K562 (cell line): ENCODE measurements around the gene DAP. TPM values are rescaled to one million over a fixed set of nuclear protein-coding genes. Genes with fewer than 3 reads are reported as not detected.

ENCODE experiments used
- ATAC-seq: fragments of 200-7000 bp; cut with Tn5 transposase; 3 replicates; pipeline ENCODE4 v1.9.1; 2020; ENCODE audit warnings: moderate library complexity
- BruUV-seq: library from RNA; stranded (reverse); fragments of 400-500 nt; replicated peaks from 2 replicates; lab custom pipeline; 2021; lab: Mats Ljungman, UMichigan
- CTCF ChIA-PET: fragments of 300-600 bp; formaldehyde crosslinking; extraction: SDS; loops from one replicate; lab custom pipeline; 2021; ENCODE audit warnings: low intra/inter-chr PET ratio; lab: Yijun Ruan, JAX
- POLR2A ChIA-PET: fragments of 300-600, 350-650 bp; sonication (Branson Sonifier 250); formaldehyde crosslinking; extraction: SDS; loops from one replicate; lab custom pipeline; 2021; ENCODE audit warnings: antibody characterized with exemption, inconsistent platforms; lab: Yijun Ruan, JAX
- DNase-seq, 4 experiments: peaks; one replicate each; pipeline versions ENCODE4 v3.0.0 to v3.0.0-alpha.2; 2011 to 2018; ENCODE audit warnings: low spot score in 3 of 4, mixed read lengths in 3 of 4; ENCODE audit errors: extremely low read depth in 1 of 4
- FAIRE-seq: peaks from 2 replicates; lab custom pipeline; 2011; peaks lifted over from hg19 to GRCh38; lab: Jason Lieb, UNC
- H2AFZ ChIP-seq: 2 replicates; pipeline ENCODE4 v1.6.0; 2011; ENCODE audit warnings: low read depth, low read length, control low read depth, inconsistent platforms
- H3K27ac ChIP-seq: fragments of 200-600 bp; 3 replicates; pipeline ENCODE4 v1.8.0; 2011; ENCODE audit warnings: low read depth, mild to moderate bottlenecking, control low read depth, inconsistent platforms, low read length, moderate library complexity, mixed read lengths; ENCODE audit errors: extremely low read depth
- H3K27me3 ChIP-seq, 2 experiments: fragments of 300-600 bp in 1 of 2; 2 replicates in 1 of 2; 3 replicates in 1 of 2; pipeline versions ENCODE4 v1.6.0 to v1.8.0; 2011; ENCODE audit warnings: inconsistent platforms in 2 of 2, low read length in 2 of 2, mild to moderate bottlenecking in 1 of 2, mixed read lengths in 1 of 2, moderate library complexity in 1 of 2; ENCODE audit not compliant: control insufficient read depth in 2 of 2, insufficient read depth in 2 of 2
- H3K36me3 ChIP-seq: fragments of 300-600 bp; 3 replicates; pipeline ENCODE4 v1.8.0; 2011; ENCODE audit warnings: mild to moderate bottlenecking, low read length, inconsistent platforms; ENCODE audit not compliant: control insufficient read depth, insufficient read depth
- H3K4me1 ChIP-seq, 2 experiments: fragments of 200-600 bp in 1 of 2; replicated peaks in 1 of 2; 2 replicates in 1 of 2; 3 replicates in 1 of 2; pipeline versions ENCODE4 v1.5.1 to v1.8.0; 2011; ENCODE audit warnings: inconsistent platforms in 2 of 2, low read length in 2 of 2, mild to moderate bottlenecking in 1 of 2, mixed read lengths in 1 of 2, moderate library complexity in 1 of 2; ENCODE audit not compliant: control insufficient read depth in 2 of 2, insufficient read depth in 2 of 2
- H3K4me2 ChIP-seq: 2 replicates; pipeline ENCODE4 v1.6.1; 2011; ENCODE audit warnings: low read length, control low read depth, inconsistent platforms, mixed read lengths; ENCODE audit not compliant: insufficient read depth
- H3K4me3 ChIP-seq: fragments of 200-600 bp; sonication (generic), shearing (Covaris generic); 2 replicates; pipeline ENCODE4 v1.5.1; 2016; ENCODE audit warnings: control low read depth, inconsistent platforms
- H3K79me2 ChIP-seq: fragments of 200-600 bp; 3 replicates; pipeline ENCODE4 v1.8.0; 2011; ENCODE audit warnings: low read length, inconsistent platforms; ENCODE audit not compliant: control insufficient read depth, insufficient read depth
- H3K9ac ChIP-seq, 2 experiments: 2 replicates each; pipeline versions ENCODE4 v1.6.0 to v1.6.1; 2011; ENCODE audit warnings: low read depth in 2 of 2, low read length in 2 of 2, control low read depth in 1 of 2, inconsistent platforms in 1 of 2, mild to moderate bottlenecking in 1 of 2, mixed read lengths in 1 of 2; ENCODE audit not compliant: insufficient read depth in 1 of 2
- H3K9me1 ChIP-seq: one replicate; pipeline ENCODE4 v1.6.0; 2011; ENCODE audit warnings: inconsistent platforms, mild to moderate bottlenecking, low read length, moderate library complexity; ENCODE audit not compliant: control insufficient read depth, insufficient read depth
- H3K9me3 ChIP-seq: replicated peaks from 2 replicates; pipeline ENCODE4 v1.5.1; 2011; ENCODE audit warnings: low read depth, low read length, inconsistent platforms; ENCODE audit not compliant: control insufficient read depth, insufficient read depth
- H4K20me1 ChIP-seq: replicated peaks from 2 replicates; pipeline ENCODE4 v1.6.1; 2011; ENCODE audit warnings: low read length, inconsistent platforms, mixed read lengths; ENCODE audit not compliant: control insufficient read depth, insufficient read depth
- BCL6 ChIP-seq: fragments of 250-450 bp; sonication (Bioruptor Pico); IDR thresholded peaks from 2 replicates; pipeline ENCODE4 v1.4.0; 2020
- FOXA3 ChIP-seq, 2 experiments: fragments of 450-650 bp in 1 of 2; sonication (generic) in 1 of 2; formaldehyde crosslinking; IDR thresholded peaks in 1 of 2; conservative IDR thresholded peaks in 1 of 2; 2 replicates each; pipeline versions ENCODE4 v1.4.0 to v1.8.0; 2020 to 2022; ENCODE audit warnings: mild to moderate bottlenecking in 2 of 2, missing genetic modification reagents in 1 of 2
- PTBP1 ChIP-seq: fragments of 200-400 bp; formaldehyde crosslinking; IDR thresholded peaks from 2 replicates; pipeline ENCODE4 v1.6.1; 2017; ENCODE audit warnings: low read depth, low read length
- SP2 ChIP-seq: IDR thresholded peaks from 2 replicates; pipeline ENCODE4 v1.6.1; 2011; ENCODE audit warnings: mild to moderate bottlenecking, low read depth, low read length, moderate library complexity; ENCODE audit not compliant: poor library complexity, severe bottlenecking; ENCODE audit errors: extremely low read depth
- STAT5B ChIP-seq: fragments of 250-450 bp; sonication (Bioruptor Pico); IDR thresholded peaks from 2 replicates; pipeline ENCODE4 v1.8.0; 2021; ENCODE audit warnings: mild to moderate bottlenecking, inconsistent platforms
- WGBS: fragments of 100-300 bp; shearing (Covaris generic); methylation state at CpG from one replicate; pipeline ENCODE4 v1.1.6; 2016; ENCODE audit warnings: low coverage, mixed read lengths; ENCODE audit not compliant: insufficient coverage; ENCODE audit errors: missing lambda C conversion rate; 5-methylcytosine and 5-hydroxymethylcytosine counted together
- in situ Hi-C: fragments of 300-500 bp; cut with MboI; formaldehyde crosslinking; loops from 4 replicates; pipeline ENCODE4 v1.15.0; 2018; ENCODE audit warnings: inconsistent platforms, mixed read lengths
- intact Hi-C: fragments of 100-400 bp; cut with micrococcal nuclease; formaldehyde crosslinking; loops from 2 replicates; pipeline ENCODE4 v1.14.2; 2022
- polyA plus RNA-seq, 8 experiments: library from polyadenylated mRNA; depleted of rRNA in 4 of 8; stranded (reverse) in 5 of 8; unstranded in 3 of 8; fragments of >200 nt; fragmentation: Nextera tagmentation in 2 of 8; fragmentation: Illumina TruSeq in 1 of 8; extraction: Ambion mirVana in 2 of 8; extraction: Trizol in 1 of 8; gene quantifications; 2 replicates each; pipeline versions ENCODE4 v1.2.1 to v1.2.3, GENCODE V29; 2011 to 2014; ENCODE audit warnings: inconsistent platforms in 1 of 8, missing spikeins in 1 of 8
- total RNA-seq, 7 experiments: library from RNA; depleted of rRNA in 6 of 7; stranded (reverse); fragments of >200 nt in 6 of 7; fragmentation: Illumina TruSeq in 2 of 7; extraction: Trizol in 2 of 7; gene quantifications; 2 replicates each; pipeline versions ENCODE4 v1.2.1 to v1.2.3, GENCODE V29; 2011 to 2021; ENCODE audit warnings: low replicate concordance in 1 of 7
- TF ChIP-seq, protein P1 (sequence below): sonication (generic); formaldehyde crosslinking; IDR thresholded peaks from 2 replicates; pipeline ENCODE4 v1.8.0; 2022; ENCODE audit warnings: mild to moderate bottlenecking, missing genetic modification reagents
- TF ChIP-seq, protein P2 (sequence below): sonication (generic); formaldehyde crosslinking; IDR thresholded peaks from 2 replicates; pipeline ENCODE4 v1.8.1; 2023; ENCODE audit warnings: mild to moderate bottlenecking, missing genetic modification reagents
- TF ChIP-seq, protein P3 (sequence below): fragments of 450-650 bp; formaldehyde crosslinking; IDR thresholded peaks from 2 replicates; pipeline ENCODE4 v1.4.0; 2020; ENCODE audit warnings: mild to moderate bottlenecking, moderate library complexity

The DAP gene
- total and polyA plus RNA-seq, 9 of the 15 experiments (the other 6 are each of a cell fraction or from before 2014, with no cell fraction given): 14.1 to 151 (median 34.5) TPM

DNA sequence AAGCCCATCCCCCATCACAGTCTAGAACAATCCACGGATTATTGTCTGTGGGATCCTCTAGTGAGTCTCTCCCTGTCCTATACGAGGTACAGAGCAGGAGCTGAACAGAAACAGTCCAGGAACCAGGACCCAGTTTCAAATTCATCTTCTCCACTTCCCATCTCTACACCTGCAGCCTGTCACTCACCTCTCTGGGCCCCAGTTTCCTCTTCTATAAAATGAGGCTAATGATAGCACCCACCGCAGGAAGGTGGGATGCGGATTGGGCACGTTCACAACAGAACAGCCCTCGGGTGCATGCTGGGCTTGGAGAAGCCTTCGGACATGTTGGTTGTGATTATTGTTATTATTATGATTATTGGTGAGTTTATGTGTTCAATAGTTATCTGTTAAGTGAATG, 118.7 kb downstream of the DAP start (continued):
- TF ChIP-seq, protein P1, sequence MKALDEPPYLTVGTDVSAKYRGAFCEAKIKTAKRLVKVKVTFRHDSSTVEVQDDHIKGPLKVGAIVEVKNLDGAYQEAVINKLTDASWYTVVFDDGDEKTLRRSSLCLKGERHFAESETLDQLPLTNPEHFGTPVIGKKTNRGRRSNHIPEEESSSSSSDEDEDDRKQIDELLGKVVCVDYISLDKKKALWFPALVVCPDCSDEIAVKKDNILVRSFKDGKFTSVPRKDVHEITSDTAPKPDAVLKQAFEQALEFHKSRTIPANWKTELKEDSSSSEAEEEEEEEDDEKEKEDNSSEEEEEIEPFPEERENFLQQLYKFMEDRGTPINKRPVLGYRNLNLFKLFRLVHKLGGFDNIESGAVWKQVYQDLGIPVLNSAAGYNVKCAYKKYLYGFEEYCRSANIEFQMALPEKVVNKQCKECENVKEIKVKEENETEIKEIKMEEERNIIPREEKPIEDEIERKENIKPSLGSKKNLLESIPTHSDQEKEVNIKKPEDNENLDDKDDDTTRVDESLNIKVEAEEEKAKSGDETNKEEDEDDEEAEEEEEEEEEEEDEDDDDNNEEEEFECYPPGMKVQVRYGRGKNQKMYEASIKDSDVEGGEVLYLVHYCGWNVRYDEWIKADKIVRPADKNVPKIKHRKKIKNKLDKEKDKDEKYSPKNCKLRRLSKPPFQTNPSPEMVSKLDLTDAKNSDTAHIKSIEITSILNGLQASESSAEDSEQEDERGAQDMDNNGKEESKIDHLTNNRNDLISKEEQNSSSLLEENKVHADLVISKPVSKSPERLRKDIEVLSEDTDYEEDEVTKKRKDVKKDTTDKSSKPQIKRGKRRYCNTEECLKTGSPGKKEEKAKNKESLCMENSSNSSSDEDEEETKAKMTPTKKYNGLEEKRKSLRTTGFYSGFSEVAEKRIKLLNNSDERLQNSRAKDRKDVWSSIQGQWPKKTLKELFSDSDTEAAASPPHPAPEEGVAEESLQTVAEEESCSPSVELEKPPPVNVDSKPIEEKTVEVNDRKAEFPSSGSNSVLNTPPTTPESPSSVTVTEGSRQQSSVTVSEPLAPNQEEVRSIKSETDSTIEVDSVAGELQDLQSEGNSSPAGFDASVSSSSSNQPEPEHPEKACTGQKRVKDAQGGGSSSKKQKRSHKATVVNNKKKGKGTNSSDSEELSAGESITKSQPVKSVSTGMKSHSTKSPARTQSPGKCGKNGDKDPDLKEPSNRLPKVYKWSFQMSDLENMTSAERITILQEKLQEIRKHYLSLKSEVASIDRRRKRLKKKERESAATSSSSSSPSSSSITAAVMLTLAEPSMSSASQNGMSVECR: no peak
- no peak for TF ChIP-seq STAT5B (CRISPR knock-in tag)
- TF ChIP-seq BCL6 (CRISPR knock-in tag): no peak
- TF ChIP-seq SP2: no peak
- TF ChIP-seq PTBP1: no peak

DNA sequence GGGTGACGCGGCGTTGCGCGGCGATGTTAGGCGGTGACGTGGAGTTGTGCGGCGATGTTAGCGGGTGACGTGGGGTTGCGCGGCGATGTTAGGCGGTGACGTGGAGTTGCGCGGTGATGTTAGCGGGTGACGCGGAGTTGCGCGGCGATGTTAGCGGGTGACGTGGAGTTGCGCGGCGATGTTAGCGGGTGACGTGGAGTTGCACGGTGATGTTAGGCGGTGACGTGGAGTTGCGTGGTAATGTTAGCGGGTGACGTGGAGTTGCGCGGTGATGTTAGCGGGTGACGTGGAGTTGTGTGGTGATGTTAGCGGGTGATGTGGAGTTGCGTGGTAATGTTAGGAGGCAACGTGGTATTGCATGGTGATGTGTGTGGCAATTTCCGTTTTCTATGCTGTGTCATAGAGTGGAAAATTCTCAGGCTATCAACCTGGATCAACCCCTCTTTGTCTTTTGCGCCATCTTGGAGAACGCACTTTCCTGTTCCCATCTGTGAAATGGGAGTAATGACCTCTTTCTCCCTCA, 121.1 kb downstream of the DAP start:
- in situ Hi-C loops: no loop called here
- BruUV-seq: no TSS peak
- H3K9ac ChIP-seq: no peak overlapping the region
- no peak overlapping the region for H3K4me3 ChIP-seq
- no peak for FAIRE-seq
- POLR2A ChIA-PET: no interaction called here
- intact Hi-C loops: no loop called here
- no peak for DNase-seq
- 91% methylated on average over 17 of the region's 48 CpGs for WGBS
- H2AFZ ChIP-seq: no peak overlapping the region
- no peaks in the 10 kb centered on the region for H4K20me1 ChIP-seq
- no peaks in the 10 kb centered on the region for H3K36me3 ChIP-seq
- H3K9me1 ChIP-seq: no peaks in the 10 kb centered on the region
- H3K79me2 ChIP-seq: no peaks in the 10 kb centered on the region
- no peak overlapping the region for H3K27ac ChIP-seq
- TF ChIP-seq FOXA3 (CRISPR knock-in tag; conservative IDR thresholded peaks at IDR 0.05 in 1 of 2, IDR thresholded peaks at IDR 0.05 in 1 of 2): no peak
- TF ChIP-seq, protein P2, sequence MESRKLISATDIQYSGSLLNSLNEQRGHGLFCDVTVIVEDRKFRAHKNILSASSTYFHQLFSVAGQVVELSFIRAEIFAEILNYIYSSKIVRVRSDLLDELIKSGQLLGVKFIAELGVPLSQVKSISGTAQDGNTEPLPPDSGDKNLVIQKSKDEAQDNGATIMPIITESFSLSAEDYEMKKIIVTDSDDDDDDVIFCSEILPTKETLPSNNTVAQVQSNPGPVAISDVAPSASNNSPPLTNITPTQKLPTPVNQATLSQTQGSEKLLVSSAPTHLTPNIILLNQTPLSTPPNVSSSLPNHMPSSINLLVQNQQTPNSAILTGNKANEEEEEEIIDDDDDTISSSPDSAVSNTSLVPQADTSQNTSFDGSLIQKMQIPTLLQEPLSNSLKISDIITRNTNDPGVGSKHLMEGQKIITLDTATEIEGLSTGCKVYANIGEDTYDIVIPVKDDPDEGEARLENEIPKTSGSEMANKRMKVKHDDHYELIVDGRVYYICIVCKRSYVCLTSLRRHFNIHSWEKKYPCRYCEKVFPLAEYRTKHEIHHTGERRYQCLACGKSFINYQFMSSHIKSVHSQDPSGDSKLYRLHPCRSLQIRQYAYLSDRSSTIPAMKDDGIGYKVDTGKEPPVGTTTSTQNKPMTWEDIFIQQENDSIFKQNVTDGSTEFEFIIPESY (CRISPR knock-in tag): peak; percentile 98
- TF ChIP-seq, protein P3, sequence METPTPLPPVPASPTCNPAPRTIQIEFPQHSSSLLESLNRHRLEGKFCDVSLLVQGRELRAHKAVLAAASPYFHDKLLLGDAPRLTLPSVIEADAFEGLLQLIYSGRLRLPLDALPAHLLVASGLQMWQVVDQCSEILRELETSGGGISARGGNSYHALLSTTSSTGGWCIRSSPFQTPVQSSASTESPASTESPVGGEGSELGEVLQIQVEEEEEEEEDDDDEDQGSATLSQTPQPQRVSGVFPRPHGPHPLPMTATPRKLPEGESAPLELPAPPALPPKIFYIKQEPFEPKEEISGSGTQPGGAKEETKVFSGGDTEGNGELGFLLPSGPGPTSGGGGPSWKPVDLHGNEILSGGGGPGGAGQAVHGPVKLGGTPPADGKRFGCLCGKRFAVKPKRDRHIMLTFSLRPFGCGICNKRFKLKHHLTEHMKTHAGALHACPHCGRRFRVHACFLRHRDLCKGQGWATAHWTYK (CRISPR knock-in tag): peak; percentile 42; the same call in 1 of the 2 replicates
- no peaks in the 10 kb centered on the region; a peak in 1 of 5 replicates for H3K4me1 ChIP-seq
- peaks cover 19 to 46% of the 10 kb centered on the region in 2 experiments for H3K27me3 ChIP-seq
- H3K9me3 ChIP-seq: peaks cover 7% of the 10 kb centered on the region
- no peak overlapping the region for H3K4me2 ChIP-seq
- ATAC-seq: no peak
- CTCF ChIA-PET: no interaction called here
